RWPE2 (cell line): ENCODE measurements around the gene PTCD1.

Experiments used
- ATAC-seq: fragments of 200-7000 bp; cut with Tn5 transposase; 3 replicates; pipeline ENCODE4 v1.9.1; 2021; ENCODE audit warnings: low read depth
- DNase-seq: peaks from one replicate; pipeline ENCODE4 v3.0.0-alpha.2; 2020; ENCODE audit warnings: low spot score
- H3K27ac ChIP-seq: fragments of 450-650 bp; 2 replicates; pipeline ENCODE4 v1.5.1; 2017; ENCODE audit warnings: mild to moderate bottlenecking; ENCODE audit not compliant: poor library complexity, severe bottlenecking
- H3K27me3 ChIP-seq: fragments of 250-450 bp; sonication (Bioruptor Pico); 2 replicates; pipeline ENCODE4 v1.5.1; 2021; ENCODE audit warnings: mild to moderate bottlenecking, moderate library complexity; ENCODE audit not compliant: insufficient read depth, poor library complexity, severe bottlenecking
- H3K36me3 ChIP-seq: fragments of 250-450 bp; sonication (Bioruptor Pico); 2 replicates; pipeline ENCODE4 v1.5.1; 2020; ENCODE audit warnings: low read depth, mild to moderate bottlenecking, moderate library complexity
- H3K4me1 ChIP-seq: fragments of 250-450 bp; sonication (Bioruptor Pico); 2 replicates; pipeline ENCODE4 v1.5.1; 2021; ENCODE audit warnings: mild to moderate bottlenecking, moderate library complexity; ENCODE audit not compliant: insufficient read depth, poor library complexity, severe bottlenecking
- H3K4me3 ChIP-seq: fragments of 250-450 bp; sonication (Bioruptor Pico); 2 replicates; pipeline ENCODE4 v1.5.1; 2021; ENCODE audit warnings: mild to moderate bottlenecking, moderate library complexity; ENCODE audit not compliant: severe bottlenecking
- H3K9me3 ChIP-seq: fragments of 250-450 bp; sonication (Bioruptor Pico); 2 replicates; pipeline ENCODE4 v1.5.1; 2021; ENCODE audit warnings: mild to moderate bottlenecking, moderate library complexity; ENCODE audit not compliant: severe bottlenecking
- TF ChIP-seq, protein P1 (sequence below): fragments of 450-650 bp; IDR thresholded peaks from one replicate; pipeline ENCODE4 v1.5.1; 2017; ENCODE audit warnings: mild to moderate bottlenecking, moderate library complexity; ENCODE audit not compliant: poor library complexity, severe bottlenecking

Gene PTCD1

DNA sequence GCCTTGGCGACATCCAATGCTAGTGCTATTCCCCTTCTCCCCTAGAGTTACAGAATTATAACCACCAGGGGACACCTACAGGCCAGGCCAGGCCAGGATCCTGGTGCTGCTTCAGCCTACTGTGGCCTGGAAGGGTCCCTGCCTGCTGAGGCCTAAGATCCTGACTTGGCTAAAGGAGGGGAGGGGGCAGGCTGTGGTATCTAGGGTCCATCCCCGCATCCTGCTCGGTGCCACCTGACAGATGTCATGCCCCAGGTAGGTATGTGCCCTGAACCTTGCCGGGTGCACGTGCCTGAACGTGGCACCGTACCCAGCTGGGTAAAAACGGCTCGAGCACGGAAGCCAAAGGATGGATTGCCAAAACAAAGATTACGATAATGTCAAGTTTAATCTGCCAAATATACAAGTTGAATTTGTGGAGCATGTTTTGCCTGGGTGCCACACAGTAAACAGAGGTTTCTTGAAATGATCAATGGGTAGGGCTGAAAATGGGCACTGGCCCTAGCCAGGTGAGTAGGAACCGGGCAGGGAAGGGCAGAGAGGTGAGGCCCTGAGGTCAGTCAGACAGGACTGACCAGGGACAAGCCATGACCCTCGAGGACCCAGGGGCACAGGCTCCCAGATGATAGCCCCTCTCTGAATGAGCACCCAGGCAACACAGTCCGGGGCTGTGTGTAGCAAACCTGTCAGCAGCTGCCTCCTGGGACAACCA is 42.8 kb downstream of the PTCD1 start:
- H3K27me3 ChIP-seq: no peaks in the 10 kb centered on the region
- no peak overlapping the region for H3K4me3 ChIP-seq
- TF ChIP-seq, protein P1, sequence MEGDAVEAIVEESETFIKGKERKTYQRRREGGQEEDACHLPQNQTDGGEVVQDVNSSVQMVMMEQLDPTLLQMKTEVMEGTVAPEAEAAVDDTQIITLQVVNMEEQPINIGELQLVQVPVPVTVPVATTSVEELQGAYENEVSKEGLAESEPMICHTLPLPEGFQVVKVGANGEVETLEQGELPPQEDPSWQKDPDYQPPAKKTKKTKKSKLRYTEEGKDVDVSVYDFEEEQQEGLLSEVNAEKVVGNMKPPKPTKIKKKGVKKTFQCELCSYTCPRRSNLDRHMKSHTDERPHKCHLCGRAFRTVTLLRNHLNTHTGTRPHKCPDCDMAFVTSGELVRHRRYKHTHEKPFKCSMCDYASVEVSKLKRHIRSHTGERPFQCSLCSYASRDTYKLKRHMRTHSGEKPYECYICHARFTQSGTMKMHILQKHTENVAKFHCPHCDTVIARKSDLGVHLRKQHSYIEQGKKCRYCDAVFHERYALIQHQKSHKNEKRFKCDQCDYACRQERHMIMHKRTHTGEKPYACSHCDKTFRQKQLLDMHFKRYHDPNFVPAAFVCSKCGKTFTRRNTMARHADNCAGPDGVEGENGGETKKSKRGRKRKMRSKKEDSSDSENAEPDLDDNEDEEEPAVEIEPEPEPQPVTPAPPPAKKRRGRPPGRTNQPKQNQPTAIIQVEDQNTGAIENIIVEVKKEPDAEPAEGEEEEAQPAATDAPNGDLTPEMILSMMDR: no peak
- H3K27ac ChIP-seq: no peak overlapping the region
- no peaks in the 10 kb centered on the region for H3K4me1 ChIP-seq
- ATAC-seq: no peak
- H3K36me3 ChIP-seq: peaks cover 86% of the 10 kb centered on the region
- H3K9me3 ChIP-seq: no peaks in the 10 kb centered on the region
- DNase-seq: no peak

DNA sequence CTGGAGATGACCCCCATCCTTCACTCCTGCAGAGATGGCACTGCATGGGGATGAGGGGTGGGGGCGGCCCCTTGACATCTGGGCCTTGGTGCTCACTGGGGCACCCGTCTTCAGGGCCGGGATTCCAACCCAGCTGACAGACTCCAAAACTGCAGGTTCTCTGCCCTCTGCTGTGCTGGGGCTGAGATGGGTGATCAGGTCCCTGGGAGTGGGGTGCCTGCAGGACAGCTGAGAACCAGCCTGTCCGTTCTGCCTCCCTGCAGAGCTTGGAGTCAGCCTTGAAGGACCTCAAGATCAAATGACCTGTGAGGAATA is 44.5 kb downstream of the PTCD1 start:
- Histone ChIP-seq H3K4me3 (no peak overlapping the region), H3K36me3 (peaks cover 84% of the 10 kb centered on the region), H3K4me1 (no peaks in the 10 kb centered on the region), H3K27ac (no peak overlapping the region), H3K27me3 (no peaks in the 10 kb centered on the region), H3K9me3 (no peaks in the 10 kb centered on the region)
- DNase-seq (no peak), ATAC-seq (no peak)
- TF ChIP-seq, protein P1: no peak

DNA sequence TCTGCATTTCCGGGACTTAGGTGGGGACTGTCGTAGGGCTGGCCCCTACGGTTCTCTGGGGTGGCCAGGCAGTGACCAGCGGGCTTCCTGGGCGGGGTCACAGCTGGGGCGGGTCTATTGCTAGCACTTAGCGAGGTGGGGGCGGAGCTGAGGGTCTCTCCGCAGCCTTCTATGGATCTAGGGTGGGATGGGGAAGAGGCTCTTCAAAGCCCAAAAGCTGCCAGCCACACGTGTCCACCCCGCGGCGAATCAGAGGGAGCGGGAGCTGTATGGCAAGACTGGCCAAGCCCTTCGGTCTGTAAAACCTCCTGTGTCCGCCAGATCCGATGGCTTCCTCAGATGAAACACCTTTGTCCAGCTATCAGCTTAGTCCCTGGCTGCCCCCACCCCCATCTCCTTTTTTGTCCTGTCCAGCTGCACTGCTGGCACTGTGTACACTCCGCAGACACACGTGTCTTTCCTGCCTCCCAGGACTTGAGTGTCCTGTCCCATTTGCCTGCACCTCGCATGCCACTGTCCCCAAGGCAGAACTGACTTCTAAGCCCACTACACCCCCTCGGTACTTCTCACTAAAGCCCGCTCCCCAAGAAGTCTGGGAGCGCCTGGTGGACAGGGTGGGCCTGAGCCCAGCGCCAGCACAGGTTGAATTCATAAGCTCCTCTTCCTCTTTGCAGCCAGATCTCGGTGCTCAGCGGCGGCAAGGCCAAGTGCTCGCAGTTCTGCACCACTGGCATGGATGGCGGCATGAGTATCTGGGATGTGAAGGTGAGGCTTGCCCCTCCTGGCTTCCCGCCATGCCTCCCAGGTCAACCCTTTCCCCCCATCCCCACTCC is 45.0 kb downstream of the PTCD1 start:
- Histone ChIP-seq H3K4me3 (peak overlapping the region; percentile 28), H3K27ac (peak overlapping the region; percentile 13), H3K4me1 (no peaks in the 10 kb centered on the region), H3K27me3 (no peaks in the 10 kb centered on the region), H3K36me3 (peaks cover 84% of the 10 kb centered on the region), H3K9me3 (no peaks in the 10 kb centered on the region)
- ATAC-seq (no peak; the same call in 2 of the 3 replicates), DNase-seq (no peak)
- TF ChIP-seq, protein P1: no peak

DNA sequence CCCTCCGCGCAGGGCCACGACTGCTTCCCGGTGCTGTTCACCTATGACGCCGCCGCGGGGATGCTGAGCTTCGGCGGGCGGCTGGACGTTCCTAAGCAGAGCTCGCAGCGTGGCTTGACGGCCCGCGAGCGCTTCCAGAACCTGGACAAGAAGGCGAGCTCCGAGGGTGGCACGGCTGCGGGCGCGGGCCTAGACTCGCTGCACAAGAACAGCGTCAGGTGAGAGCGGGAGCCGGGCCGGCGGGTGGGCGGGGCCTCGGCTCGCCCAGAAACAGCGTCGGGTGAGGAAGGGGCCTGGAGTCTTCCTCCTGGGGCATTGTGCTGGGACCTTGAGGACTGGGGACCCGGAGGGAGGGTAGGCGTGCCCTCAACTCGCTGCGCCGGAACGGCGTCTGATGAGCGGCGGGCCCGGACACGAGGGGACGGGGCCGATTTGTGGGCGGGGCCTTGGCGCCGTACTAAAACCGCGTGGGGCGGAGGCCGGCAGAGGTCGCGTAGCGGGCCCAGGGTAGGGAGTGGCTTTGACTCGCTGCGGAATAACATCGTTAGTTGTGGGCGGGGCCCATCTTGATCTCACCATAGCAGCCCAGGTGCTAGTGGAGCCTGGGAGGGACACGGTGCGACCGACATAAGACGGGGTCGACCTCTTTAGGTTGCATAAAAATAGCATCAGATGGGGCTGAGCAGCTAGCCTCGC is 45.8 kb downstream of the PTCD1 start:
- Histone ChIP-seq H3K4me3 (peak overlapping the region; percentile 28), H3K27ac (peak overlapping the region; percentile 13), H3K27me3 (no peaks in the 10 kb centered on the region), H3K36me3 (peaks cover 84% of the 10 kb centered on the region), H3K9me3 (no peaks in the 10 kb centered on the region), H3K4me1 (no peaks in the 10 kb centered on the region)
- TF ChIP-seq, protein P1: no peak
- no peak for DNase-seq
- peak; percentile 66 for ATAC-seq
